Lung (tissue), 12 donors: ENCODE data around the gene LHX2. TPM values are rescaled to one million over a fixed set of nuclear protein-coding genes. Genes with fewer than 3 reads are reported as not detected.

Experiments
- ATAC-seq: fragments of 200-7000 bp; cut with Tn5 transposase; one replicate; pipeline ENCODE4 v1.9.1; 2020; ENCODE audit warnings: moderate number of reproducible peaks; ENCODE audit not compliant: insufficient read depth, low FRiP score
- DNase-seq, 3 donors: peaks; one replicate each; pipeline ENCODE4 v3.0.0-alpha.2; 2013 to 2017
- H3K27ac ChIP-seq, 2 donors: one replicate each; pipeline ENCODE4 v1.5.1; 2013; ENCODE audit warnings: mild to moderate bottlenecking in 2 of 2, moderate library complexity in 2 of 2, control low read depth in 1 of 2, inconsistent platforms in 1 of 2, low read depth in 1 of 2, low read length in 1 of 2
- H3K27me3 ChIP-seq, 3 donors: one replicate each; pipeline ENCODE4 v1.5.1; 2013; ENCODE audit warnings: low read length in 2 of 3; ENCODE audit not compliant: control insufficient read depth in 3 of 3, insufficient read depth in 3 of 3
- H3K36me3 ChIP-seq, 4 donors: one replicate each; pipeline ENCODE4 v1.5.1; 2013; ENCODE audit warnings: low read length in 4 of 4, mild to moderate bottlenecking in 1 of 4, moderate library complexity in 1 of 4; ENCODE audit not compliant: control insufficient read depth in 4 of 4, insufficient read depth in 4 of 4
- H3K4me1 ChIP-seq, 5 donors: one replicate each; pipeline ENCODE4 v1.5.1; 2013; ENCODE audit warnings: low read length in 5 of 5, mild to moderate bottlenecking in 2 of 5, moderate library complexity in 1 of 5; ENCODE audit not compliant: control insufficient read depth in 5 of 5, insufficient read depth in 5 of 5
- H3K4me3 ChIP-seq: one replicate; pipeline ENCODE4 v1.5.1; 2013; ENCODE audit warnings: mild to moderate bottlenecking, control low read depth, moderate library complexity
- H3K9ac ChIP-seq, 2 donors: one replicate each; pipeline ENCODE4 v1.5.1; 2013; ENCODE audit warnings: low read length in 2 of 2, control low read depth in 1 of 2; ENCODE audit not compliant: insufficient read depth in 1 of 2
- H3K9me3 ChIP-seq, 4 donors: one replicate each; pipeline ENCODE4 v1.5.1; 2013; ENCODE audit warnings: low read length in 3 of 4, mild to moderate bottlenecking in 1 of 4, moderate library complexity in 1 of 4; ENCODE audit not compliant: control insufficient read depth in 4 of 4, insufficient read depth in 3 of 4
- WGBS, 2 donors: extraction: QIAGEN DNeasy Blood & Tissue Kit; methylation state at CpG; one replicate each; pipeline ENCODE4 v1.1.7; 2013; 5-methylcytosine and 5-hydroxymethylcytosine counted together
- polyA plus RNA-seq, 2 donors: library from polyadenylated mRNA; stranded (reverse); fragments of 200-250 nt; gene quantifications; one replicate each; pipeline ENCODE4 v1.2.1, GENCODE V29; 2013
- total RNA-seq, 2 donors: library from RNA; depleted of rRNA in 1 of 2; stranded (reverse); fragments of >200 nt in 1 of 2; gene quantifications; one replicate each; pipeline ENCODE4 v1.2.1, GENCODE V29; 2014 to 2021
- TF ChIP-seq, protein P1 (sequence below): IDR thresholded peaks from 2 replicates; pipeline ENCODE4 v1.5.1; 2012; ENCODE audit warnings: mild to moderate bottlenecking; ENCODE audit errors: control extremely low read depth, extremely low read depth
- donor health status: control.
- donor health status: control.
- donor health status: Bipolar disorder and iron deficiency.
- donor health status: healthy.
- donor health status: DM: yes; HTN: yes; CAD: no.

Gene LHX2
- total and polyA plus RNA-seq, 4 donors, result 0.07 to 0.31 TPM; not detected in 2

DNA sequence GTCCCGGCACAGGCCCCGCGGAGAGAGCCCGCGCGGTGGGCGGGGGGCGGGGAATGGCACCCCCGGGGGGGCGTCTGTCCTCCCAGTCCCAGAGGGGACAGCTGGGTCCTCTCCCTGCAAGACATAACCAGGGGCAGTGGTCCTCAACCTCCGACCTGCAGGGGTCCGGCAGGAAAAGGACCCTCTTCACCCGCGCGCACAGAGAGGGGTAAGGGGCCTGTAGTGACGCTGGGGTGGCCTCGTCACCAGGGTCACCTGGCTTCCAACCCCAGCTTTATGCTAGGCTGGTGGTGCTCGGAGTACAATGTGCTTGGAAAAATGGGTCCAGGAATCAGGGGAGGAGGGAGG is 34.2 kb downstream of the LHX2 start:
- Histone ChIP-seq H3K9me3 (peaks cover 0 to 2% (median 0%) of the 10 kb centered on the region in 4 donors), H3K4me3 (no peak overlapping the region), H3K27me3 (peaks cover 0 to 40% (median 14%) of the 10 kb centered on the region in 3 donors), H3K9ac (no peak overlapping the region), H3K36me3 (no peaks in the 10 kb centered on the region), H3K4me1 (peaks cover under 1 to 18% (median 5%) of the 10 kb centered on the region in 5 donors), H3K27ac (no peak overlapping the region)
- WGBS, 2 donors, result 7 to 11% methylated on average over 18 of the region's 18 CpGs
- ATAC-seq (no peak), DNase-seq (peak in 1 of 3 donors; percentile 46)
- TF ChIP-seq, protein P1, sequence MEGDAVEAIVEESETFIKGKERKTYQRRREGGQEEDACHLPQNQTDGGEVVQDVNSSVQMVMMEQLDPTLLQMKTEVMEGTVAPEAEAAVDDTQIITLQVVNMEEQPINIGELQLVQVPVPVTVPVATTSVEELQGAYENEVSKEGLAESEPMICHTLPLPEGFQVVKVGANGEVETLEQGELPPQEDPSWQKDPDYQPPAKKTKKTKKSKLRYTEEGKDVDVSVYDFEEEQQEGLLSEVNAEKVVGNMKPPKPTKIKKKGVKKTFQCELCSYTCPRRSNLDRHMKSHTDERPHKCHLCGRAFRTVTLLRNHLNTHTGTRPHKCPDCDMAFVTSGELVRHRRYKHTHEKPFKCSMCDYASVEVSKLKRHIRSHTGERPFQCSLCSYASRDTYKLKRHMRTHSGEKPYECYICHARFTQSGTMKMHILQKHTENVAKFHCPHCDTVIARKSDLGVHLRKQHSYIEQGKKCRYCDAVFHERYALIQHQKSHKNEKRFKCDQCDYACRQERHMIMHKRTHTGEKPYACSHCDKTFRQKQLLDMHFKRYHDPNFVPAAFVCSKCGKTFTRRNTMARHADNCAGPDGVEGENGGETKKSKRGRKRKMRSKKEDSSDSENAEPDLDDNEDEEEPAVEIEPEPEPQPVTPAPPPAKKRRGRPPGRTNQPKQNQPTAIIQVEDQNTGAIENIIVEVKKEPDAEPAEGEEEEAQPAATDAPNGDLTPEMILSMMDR, result no peak

DNA sequence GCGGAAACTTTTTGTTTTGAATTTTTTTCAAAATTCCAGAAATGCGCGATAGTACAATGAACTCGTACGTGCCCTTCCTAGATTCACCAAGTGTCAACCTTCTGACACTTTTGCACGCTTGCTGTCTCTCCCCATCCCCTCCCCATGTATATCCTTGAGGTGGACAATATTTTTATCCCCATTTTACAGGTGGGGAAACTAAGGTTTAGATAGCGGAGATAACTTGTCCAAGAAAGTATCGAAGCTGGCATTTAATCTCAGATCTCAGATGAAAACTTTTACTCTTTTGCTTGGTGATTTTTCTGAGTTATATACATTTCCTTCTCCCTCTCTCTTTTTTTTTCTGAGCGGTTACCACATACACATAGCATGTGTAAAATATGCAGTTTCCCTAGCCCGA is 34.6 kb downstream of the LHX2 start:
- 66 to 78% methylated on average over 10 of the region's 10 CpGs for WGBS, 2 donors
- peaks cover 0 to 40% (median 12%) of the 10 kb centered on the region in 3 donors for H3K27me3 ChIP-seq
- H3K27ac ChIP-seq, result no peak overlapping the region
- H3K4me3 ChIP-seq, result no peak overlapping the region
- H3K36me3 ChIP-seq, result no peaks in the 10 kb centered on the region
- DNase-seq (no peak), ATAC-seq (no peak)
- peaks cover 0 to 2% (median 0%) of the 10 kb centered on the region in 4 donors for H3K9me3 ChIP-seq
- TF ChIP-seq, protein P1, result no peak
- H3K9ac ChIP-seq, result no peak overlapping the region
- H3K4me1 ChIP-seq, result peaks cover 0 to 16% (median 5%) of the 10 kb centered on the region in 5 donors

DNA sequence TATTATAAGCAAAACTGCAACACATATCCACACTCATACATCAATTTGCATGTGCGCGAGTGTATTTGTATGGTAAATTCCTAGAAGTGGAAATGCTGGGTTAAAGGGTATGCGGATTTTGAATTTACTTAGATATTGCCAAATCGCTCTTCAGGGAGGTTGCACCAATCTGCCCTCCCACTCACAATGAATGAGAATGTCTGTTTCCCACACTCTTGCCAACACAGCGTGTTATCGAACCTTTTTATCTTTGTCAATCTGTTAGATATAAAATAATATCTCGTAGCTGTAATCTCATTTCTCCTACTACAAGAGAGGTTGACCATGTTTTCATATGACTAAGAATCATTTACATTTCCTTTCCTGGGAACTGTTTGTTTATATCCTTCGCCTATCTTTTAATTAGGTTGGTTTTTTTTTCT is 35.7 kb downstream of the LHX2 start:
- H3K27me3 ChIP-seq, result peaks cover 0 to 33% (median 3%) of the 10 kb centered on the region in 3 donors
- no peak for ATAC-seq

More for the DNA sequence above, 35.7 kb downstream of the LHX2 start:
- WGBS, 2 donors, result 63 to 74% methylated on average over 8 of the region's 8 CpGs
- DNase-seq, result no peak
- TF ChIP-seq, protein P1, result no peak
- no peaks in the 10 kb centered on the region for H3K36me3 ChIP-seq
- no peak overlapping the region for H3K9ac ChIP-seq
- H3K9me3 ChIP-seq, result peaks cover 0 to 2% (median 0%) of the 10 kb centered on the region in 4 donors
- no peak overlapping the region for H3K27ac ChIP-seq
- no peak overlapping the region for H3K4me3 ChIP-seq
- peaks cover 0 to 10% (median 5%) of the 10 kb centered on the region in 5 donors for H3K4me1 ChIP-seq
